Measurements from ENCODE around the gene HABP4. TPM values are rescaled to one million over a fixed set of nuclear protein-coding genes. Genes with fewer than 3 reads are reported as not detected.

The HABP4 gene
- total RNA-seq, 1 experiment from 2014 or later: 21.0 TPM

GRCh38 chr9:96453625-96454024 lies 3.7 kb downstream of the HABP4 start:
- Histone ChIP-seq H4K20me1 (ENCODE audit: insufficient read depth) (no peaks in the 10 kb centered on the region; the same call in 1 of the 2 replicates), H3K27ac (ENCODE audit: low read depth, low read length) (no peak overlapping the region), H3K9me3 (ENCODE audit: control insufficient read depth in 1 of 2, insufficient read depth in 1 of 2, low read depth in 1 of 2, low read length in 2 of 2) (no peaks in the 10 kb centered on the region), H3K4me1 (ENCODE audit: control insufficient read depth in 1 of 2, insufficient read depth in 2 of 2, low read length in 2 of 2) (peaks cover 4 to 31% of the 10 kb centered on the region in 2 experiments; a peak in 3 of 4 replicates), H3K9ac (ENCODE audit: low read length) (no peak overlapping the region), H3K36me3 (ENCODE audit: control insufficient read depth in 1 of 2, insufficient read depth in 2 of 2, low read length in 2 of 2) (no peaks in the 10 kb centered on the region), H3K4me3 (replicated peaks in 1 of 2; ENCODE audit: low read depth in 1 of 2, low read length in 2 of 2) (no peak overlapping the region), H3K9me2 (ENCODE audit: insufficient read depth) (no peaks in the 10 kb centered on the region), H3K4me2 (ENCODE audit: low read length) (peak overlapping the region; percentile 14; the same call in 1 of the 2 replicates), H3K27me3 (ENCODE audit: insufficient read depth, low read length) (no peaks in the 10 kb centered on the region), H2AFZ (ENCODE audit: low read depth, low read length, poor library complexity, severe bottlenecking) (no peak overlapping the region), H3K79me2 (ENCODE audit: insufficient read depth, low read length) (peaks cover 36% of the 10 kb centered on the region)
- BruUV-seq (replicated peaks): no TSS peak
- TF ChIP-seq ZNF274 (IDR thresholded peaks at IDR 0.05; ENCODE audit: low read depth, low read length): no peak
- peak; percentile 22 to 56 (median 51); a peak in 5 of 6 replicates for TF ChIP-seq CTCF (IDR thresholded peaks at IDR 0.05 in 2 of 3, conservative IDR thresholded peaks at IDR 0.05 in 1 of 3; ENCODE audit: borderline replicate concordance in 1 of 3, insufficient read depth in 1 of 3, low read depth in 2 of 3, low read length in 2 of 3)
- no peak for TF ChIP-seq SRF (IDR thresholded peaks at IDR 0.05; ENCODE audit: low read depth)
- TF ChIP-seq RAD21 (IDR thresholded peaks at IDR 0.05; ENCODE audit: low read depth): peak; percentile 54; the same call in 1 of the 2 replicates
- no peak for TF ChIP-seq POLR2A (IDR thresholded peaks at IDR 0.05; ENCODE audit: borderline replicate concordance, extremely low read depth, insufficient read depth, insufficient read length)
- TF ChIP-seq JUND (IDR thresholded peaks at IDR 0.05): no peak
- TF ChIP-seq REST (IDR thresholded peaks at IDR 0.05; ENCODE audit: low read depth): no peak
- ATAC-seq (no peak), DNase-seq (ENCODE audit: low read depth, low spot score) (no peak)
- intact Hi-C loops (cut with micrococcal nuclease): loop anchor here (1.0 to 5.0 kb wide), 2 partner anchors 33 to 214 kb away; no protein-coding TSS in a partner anchor
- POLR2A ChIA-PET: no interaction called here
- CTCF ChIA-PET: interaction anchor here (0.6 kb wide), 1 partner anchor 8 kb away, joined by 3 read pairs; no protein-coding TSS in a partner anchor
- RAD21 ChIA-PET (ENCODE audit: low non-redundant PET in 1 of 2, low total read pairs in 2 of 2, uncharacterized antibody in 2 of 2, unreplicated experiment in 2 of 2): no interaction called here

Measured in HCT116 (cell line).